NT2/D1 (cell line): ENCODE measurements around the gene TNFRSF14.
"Not testable (repeated sequence)": the region's sequence is repeated elsewhere in the genome, so short reads cannot be mapped to it uniquely, and the experiment has no call there.

Experiments used
- DNase-seq: peaks from one replicate; pipeline ENCODE4 v3.0.0-alpha.2; 2011; ENCODE audit warnings: low read depth, low spot score
- H3K27me3 ChIP-seq: 2 replicates; pipeline ENCODE4 v1.6.0; 2011; ENCODE audit warnings: mild to moderate bottlenecking; ENCODE audit not compliant: insufficient read length, insufficient read depth
- H3K36me3 ChIP-seq: 2 replicates; pipeline ENCODE4 v1.6.1; 2011; ENCODE audit warnings: mild to moderate bottlenecking, low read length, mixed read lengths; ENCODE audit not compliant: insufficient read depth, insufficient read length
- H3K4me1 ChIP-seq: 2 replicates; pipeline ENCODE4 v1.5.1; 2011; ENCODE audit not compliant: insufficient read depth, insufficient read length
- H3K4me3 ChIP-seq: 2 replicates; pipeline ENCODE4 v1.5.1; 2011; ENCODE audit warnings: low read depth; ENCODE audit not compliant: insufficient read length
- H3K9ac ChIP-seq: 2 replicates; pipeline ENCODE4 v1.6.0; 2011; ENCODE audit warnings: low read depth; ENCODE audit not compliant: insufficient read length
- H3K9me3 ChIP-seq: 2 replicates; pipeline ENCODE4 v1.5.1; 2011; ENCODE audit warnings: mild to moderate bottlenecking, low read length; ENCODE audit not compliant: insufficient read depth
- SUZ12 ChIP-seq: IDR thresholded peaks from 2 replicates; pipeline ENCODE4 v1.6.1; 2011; ENCODE audit not compliant: insufficient read length, insufficient read depth; ENCODE audit errors: extremely low read depth
- YY1 ChIP-seq: IDR thresholded peaks from 2 replicates; pipeline ENCODE4 v1.6.1; 2011; ENCODE audit not compliant: insufficient read length, insufficient read depth
- ZNF274 ChIP-seq: IDR thresholded peaks from 2 replicates; pipeline ENCODE4 v1.6.1; 2011; ENCODE audit warnings: mild to moderate bottlenecking, low read depth, low read length

Gene TNFRSF14

GRCh38 chr1:2552189-2552588 is 4.0 kb upstream of the TNFRSF14 start:
- H3K4me1 ChIP-seq = peaks cover 3% of the 10 kb centered on the region

GRCh38 chr1:2553076-2553475 is 3.1 kb upstream of the TNFRSF14 start:
- H3K9me3 ChIP-seq, DNase-seq, H3K4me1 ChIP-seq: not testable (repeated sequence)

More at GRCh38 chr1:2552189-2552588, 4.0 kb upstream of the TNFRSF14 start:
- Histone ChIP-seq H3K27me3 (no peaks in the 10 kb centered on the region), H3K36me3 (no peaks in the 10 kb centered on the region), H3K9me3 (no peaks in the 10 kb centered on the region), H3K4me3 (no peak overlapping the region), H3K9ac (no peak overlapping the region)
- TF ChIP-seq ZNF274 (no peak), YY1 (no peak)
- DNase-seq = no peak

GRCh38 chr1:2553871-2554620 is 2.1 kb upstream of the TNFRSF14 start:
- H3K27me3 ChIP-seq = no peaks in the 10 kb centered on the region
- H3K9me3 ChIP-seq = no peaks in the 10 kb centered on the region
- no peaks in the 10 kb centered on the region for H3K36me3 ChIP-seq
- TF ChIP-seq SUZ12 (no peak), YY1 (no peak), ZNF274 (no peak)
- no peak overlapping the region for H3K9ac ChIP-seq
- no peak overlapping the region for H3K4me3 ChIP-seq
- no peak for DNase-seq
- H3K4me1 ChIP-seq = peaks cover 2% of the 10 kb centered on the region

More at GRCh38 chr1:2553076-2553475, 3.1 kb upstream of the TNFRSF14 start:
- H3K4me3 ChIP-seq, H3K36me3 ChIP-seq, H3K27me3 ChIP-seq, H3K9ac ChIP-seq: not testable (repeated sequence)

GRCh38 chr1:2554621-2555387 is 1.4 kb upstream of the TNFRSF14 start:
- no peak overlapping the region for H3K4me3 ChIP-seq
- DNase-seq = no peak
- no peaks in the 10 kb centered on the region for H3K9me3 ChIP-seq
- H3K9ac ChIP-seq = no peak overlapping the region
- peaks cover 2% of the 10 kb centered on the region for H3K4me1 ChIP-seq
- no peak for TF ChIP-seq SUZ12
- no peak for TF ChIP-seq ZNF274
- no peak for TF ChIP-seq YY1
- no peaks in the 10 kb centered on the region for H3K36me3 ChIP-seq
- no peaks in the 10 kb centered on the region for H3K27me3 ChIP-seq

GRCh38 chr1:2555634-2556276 is 416 bp upstream of the TNFRSF14 start:
- no peak overlapping the region for H3K4me3 ChIP-seq
- H3K9ac ChIP-seq = peak overlapping the region; percentile 61
- no peak for DNase-seq
- peaks cover 2% of the 10 kb centered on the region for H3K4me1 ChIP-seq
- no peaks in the 10 kb centered on the region for H3K27me3 ChIP-seq
- TF ChIP-seq SUZ12 = no peak
- TF ChIP-seq YY1 = no peak
- no peak for TF ChIP-seq ZNF274
- H3K9me3 ChIP-seq = no peaks in the 10 kb centered on the region
- no peaks in the 10 kb centered on the region for H3K36me3 ChIP-seq

- Histone ChIP-seq H3K36me3 (no peaks in the 10 kb centered on the region), H3K4me3 (no peak overlapping the region), H3K9ac (peak overlapping the region; percentile 61), H3K4me1 (peaks cover 2% of the 10 kb centered on the region), H3K27me3 (no peaks in the 10 kb centered on the region), H3K9me3 (no peaks in the 10 kb centered on the region)
- no peak for TF ChIP-seq ZNF274
- no peak for TF ChIP-seq YY1
- no peak for TF ChIP-seq SUZ12
- DNase-seq = no peak
Observed at GRCh38 chr1:2556678-2557481, 709 bp downstream of the TNFRSF14 start.
